Renal pelvis (tissue), 4 donors: ENCODE measurements around the gene TRAPPC12. TPM values are rescaled to one million over a fixed set of nuclear protein-coding genes. Genes with fewer than 3 reads are reported as not detected.

Source experiments
- DNase-seq: peaks from one replicate; pipeline ENCODE4 v3.0.0-alpha.2; 2013
- polyA plus RNA-seq, 3 donors: library from polyadenylated mRNA; unstranded; fragments of 120-200 nt; gene quantifications; one replicate each; pipeline ENCODE4 v1.2.1, GENCODE V29; 2013; ENCODE audit not compliant: insufficient read length in 3 of 3

Gene TRAPPC12
- polyA plus RNA-seq, 3 donors, result 73.6 to 110 (median 95.8) TPM

DNA sequence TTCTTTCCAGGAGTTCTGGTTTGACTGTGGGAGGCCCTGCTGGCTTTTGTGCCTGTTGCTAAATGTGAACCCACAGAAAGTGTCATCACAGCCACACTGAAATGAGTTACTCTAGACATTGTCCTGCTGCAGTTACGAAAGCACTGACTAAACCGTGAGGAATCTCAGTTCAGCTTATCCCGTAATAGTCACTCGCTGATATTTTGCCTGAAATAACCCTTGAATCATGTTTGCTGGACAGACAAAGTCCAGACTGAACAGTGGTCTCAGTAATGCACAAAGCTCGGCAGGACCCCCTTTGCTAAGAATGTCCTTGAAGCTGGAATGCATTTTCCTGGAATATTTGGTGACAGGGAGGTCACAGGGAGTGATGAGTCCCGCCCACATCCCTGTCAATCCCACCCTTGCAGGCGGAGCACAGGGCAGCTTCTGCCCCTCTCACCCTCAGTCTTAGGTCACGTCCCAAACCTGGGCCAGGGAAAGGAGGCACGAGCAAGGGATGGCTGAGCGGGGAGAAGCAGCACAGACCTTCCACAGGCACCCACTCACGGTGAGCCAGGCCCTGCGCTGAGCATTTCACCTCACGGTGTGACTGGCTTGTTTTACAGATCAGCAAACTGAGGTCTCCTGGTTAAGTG lies 86.5 kb downstream of the TRAPPC12 start:
- DNase-seq, result no peak

DNA sequence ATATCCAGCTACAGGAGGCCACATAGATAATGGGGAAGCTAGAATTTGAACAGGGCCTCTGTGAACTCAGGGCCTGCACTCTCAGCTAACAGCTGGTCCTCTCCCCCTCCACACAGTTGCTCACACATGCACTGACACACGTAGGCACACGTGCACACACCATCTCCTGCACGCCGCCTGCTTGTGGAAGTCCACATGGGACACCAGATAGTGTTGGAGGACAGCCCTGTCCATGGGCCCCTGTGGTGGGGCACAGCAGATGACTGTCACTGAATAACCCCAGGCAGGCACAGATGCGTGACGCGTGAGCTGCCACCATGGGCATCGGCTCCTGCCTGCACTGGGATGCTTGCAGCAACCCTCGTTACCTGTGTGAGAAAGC lies 87.0 kb downstream of the TRAPPC12 start:
- no peak for DNase-seq

DNA sequence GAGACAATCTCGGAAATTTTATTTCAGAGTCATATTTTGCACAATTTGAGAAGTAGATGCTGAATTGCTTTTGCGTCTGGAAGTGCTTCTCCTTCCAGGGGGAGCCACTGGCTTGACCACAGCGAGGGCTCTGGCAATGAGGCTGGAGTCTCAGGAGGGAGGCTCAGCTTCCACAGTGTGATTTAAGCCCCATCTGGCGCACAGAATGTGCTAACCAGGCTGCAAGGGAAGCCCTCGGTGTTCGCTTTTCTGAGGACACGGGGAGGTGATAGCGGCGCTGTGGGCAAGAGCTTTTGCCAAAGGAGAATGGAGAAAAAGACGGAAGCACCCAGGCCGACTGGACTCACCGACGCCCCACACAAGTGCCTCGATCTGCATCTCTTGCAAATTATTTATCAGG lies 87.5 kb downstream of the TRAPPC12 start:
- no peak for DNase-seq

DNA sequence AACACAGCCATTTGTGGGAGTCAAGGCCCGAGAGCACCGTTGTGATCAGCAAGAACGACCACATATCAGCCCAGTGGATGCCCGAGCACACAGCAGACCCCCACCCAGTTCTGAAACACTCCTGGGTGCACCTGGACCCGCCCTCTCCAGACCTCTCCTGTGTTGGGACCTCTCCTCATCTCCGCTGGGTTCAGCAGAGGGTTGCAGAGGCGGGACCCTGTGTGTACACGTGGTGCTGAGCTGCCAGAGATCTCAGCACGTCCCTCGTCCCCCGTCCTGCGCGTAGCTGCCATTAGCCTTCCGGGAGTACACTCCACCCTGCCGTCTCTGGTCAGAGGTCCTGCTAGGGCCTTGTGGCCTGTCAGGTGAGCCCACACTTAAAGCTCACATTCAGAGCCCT lies 88.2 kb downstream of the TRAPPC12 start:
- DNase-seq, result no peak

DNA sequence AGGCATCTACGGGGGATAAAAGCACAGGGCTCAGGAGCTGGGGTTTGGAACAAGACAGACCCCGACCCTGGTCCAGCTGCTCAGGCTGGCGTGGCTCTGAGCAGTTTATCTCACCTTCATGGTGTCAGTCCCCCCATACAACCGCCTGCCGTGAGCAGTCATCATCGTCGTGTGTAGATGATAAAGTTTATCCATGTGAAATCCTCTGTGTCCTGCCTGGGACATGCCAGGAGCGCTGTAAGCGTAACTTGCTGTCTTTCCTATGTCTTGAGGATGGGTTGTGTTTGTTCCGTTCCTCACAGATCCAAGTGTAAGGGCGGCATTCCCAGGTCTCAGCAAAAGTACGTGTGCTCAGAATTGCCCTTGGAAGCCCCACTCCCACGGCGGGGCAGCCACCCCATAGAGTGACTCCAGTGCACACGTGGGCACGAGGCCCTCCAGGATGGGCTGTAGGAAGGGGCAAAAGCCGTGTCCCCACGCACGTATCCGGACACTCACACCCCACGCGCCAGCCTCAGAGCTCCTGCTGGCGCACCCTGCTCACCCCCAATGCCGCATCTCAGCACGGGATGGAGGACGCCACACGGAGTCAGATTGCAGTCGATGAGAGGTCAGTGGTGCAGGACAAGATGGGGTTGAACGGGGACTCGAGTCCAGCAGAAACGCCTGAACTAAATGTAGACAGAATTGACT lies 88.9 kb downstream of the TRAPPC12 start:
- no peak for DNase-seq

DNA sequence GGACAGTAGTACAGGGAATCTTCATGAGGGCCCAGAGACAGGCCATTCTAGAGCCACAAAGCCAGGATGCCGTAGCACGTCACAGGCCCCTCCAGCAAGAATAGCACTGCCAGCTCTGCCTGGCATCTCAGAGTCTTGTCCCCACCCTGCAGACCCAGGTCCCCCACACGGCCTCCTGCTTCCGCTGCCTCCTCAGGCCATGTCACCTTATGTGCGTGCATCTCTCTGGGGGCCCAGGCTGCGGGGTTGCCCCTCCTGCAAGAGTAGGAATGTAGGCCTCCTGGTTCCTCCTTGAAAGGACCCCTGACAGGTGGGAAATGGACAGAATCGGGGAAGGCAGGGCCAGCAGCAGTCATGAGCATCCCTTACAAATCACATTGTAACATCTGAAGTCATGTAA lies 90.0 kb downstream of the TRAPPC12 start:
- no peak for DNase-seq

DNA sequence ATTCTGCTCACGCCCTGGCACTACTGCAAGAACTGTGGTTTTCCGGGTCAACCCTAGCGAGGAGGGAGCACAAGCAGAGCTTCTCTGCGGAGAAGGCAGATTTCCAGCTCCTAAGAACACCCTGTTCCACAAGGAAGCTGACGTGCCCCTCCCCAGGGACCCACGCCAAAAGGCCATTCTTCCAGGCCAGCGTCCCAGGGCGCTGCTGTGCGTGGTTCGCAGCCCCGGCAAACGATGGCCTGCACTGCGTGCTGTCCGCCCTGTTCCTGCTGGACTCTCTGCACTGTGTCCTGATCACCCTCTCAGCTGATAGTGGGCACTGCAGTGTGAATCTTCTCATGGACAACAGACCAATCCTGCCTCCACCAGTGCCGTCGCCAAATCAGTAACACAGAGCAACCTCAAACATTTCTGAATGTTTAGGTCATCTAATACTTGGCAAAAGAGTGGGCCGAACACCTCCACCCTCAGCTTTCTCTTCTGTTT lies 90.7 kb downstream of the TRAPPC12 start:
- DNase-seq, result no peak

DNA sequence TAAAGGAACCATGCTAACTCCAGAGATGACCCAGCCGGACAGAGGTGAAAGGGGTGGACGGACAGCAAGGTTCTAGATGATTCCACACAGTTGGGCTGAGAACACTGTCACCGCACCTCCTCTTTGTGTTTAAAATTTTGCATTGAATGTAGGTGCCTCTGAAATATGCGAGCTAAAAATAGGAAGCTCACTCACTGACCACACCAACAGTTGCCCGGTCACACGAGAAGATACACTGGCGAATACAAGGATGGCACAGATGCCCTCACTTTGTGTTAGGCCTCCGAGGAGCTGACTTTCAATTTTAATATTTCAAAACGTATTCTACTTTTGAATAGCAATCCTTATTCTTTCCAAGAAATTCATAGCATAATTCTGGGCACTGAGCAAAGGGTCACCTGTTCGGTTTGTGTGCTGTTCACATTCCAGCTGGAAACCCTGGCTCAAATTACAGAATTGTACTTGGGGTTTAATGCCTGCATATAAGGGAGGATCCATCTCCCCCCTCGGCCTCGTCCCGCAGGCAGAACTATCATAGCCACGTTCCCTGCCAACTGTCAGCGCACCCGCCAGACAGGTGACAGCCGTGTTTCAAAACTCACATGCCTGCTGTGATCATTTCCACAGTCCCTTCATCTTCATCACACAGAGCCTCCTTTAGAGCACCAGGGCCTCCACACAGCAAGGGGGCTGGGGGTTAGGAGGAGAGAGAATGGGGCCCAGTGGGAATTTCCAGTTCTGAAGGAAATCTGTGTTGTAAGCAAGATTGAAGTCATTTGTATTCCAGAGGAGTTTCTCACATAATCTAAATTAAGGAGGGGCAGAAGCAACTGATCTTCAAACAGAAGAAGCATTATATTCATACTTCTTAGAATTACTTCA lies 91.6 kb downstream of the TRAPPC12 start:
- no peak for DNase-seq

DNA sequence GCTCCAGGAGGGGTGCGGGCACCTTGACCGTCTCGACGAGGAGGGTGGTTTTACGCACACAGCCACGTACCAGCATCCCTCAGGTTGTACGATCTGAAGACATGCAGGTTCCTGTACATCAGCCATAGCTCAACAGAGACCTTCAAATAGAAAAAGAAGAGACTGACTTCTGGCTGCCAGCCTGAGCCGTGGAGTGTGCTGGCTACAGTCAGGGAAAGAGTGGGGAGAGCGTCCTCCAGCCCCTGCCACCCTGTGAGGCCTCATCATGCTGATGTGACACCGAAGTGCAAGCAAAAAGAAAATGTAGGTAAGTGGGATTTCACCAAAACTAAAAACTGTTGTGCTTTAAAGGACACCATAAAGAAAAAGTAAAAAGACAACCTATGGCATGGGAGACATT lies 92.8 kb downstream of the TRAPPC12 start:
- DNase-seq, result no peak

DNA sequence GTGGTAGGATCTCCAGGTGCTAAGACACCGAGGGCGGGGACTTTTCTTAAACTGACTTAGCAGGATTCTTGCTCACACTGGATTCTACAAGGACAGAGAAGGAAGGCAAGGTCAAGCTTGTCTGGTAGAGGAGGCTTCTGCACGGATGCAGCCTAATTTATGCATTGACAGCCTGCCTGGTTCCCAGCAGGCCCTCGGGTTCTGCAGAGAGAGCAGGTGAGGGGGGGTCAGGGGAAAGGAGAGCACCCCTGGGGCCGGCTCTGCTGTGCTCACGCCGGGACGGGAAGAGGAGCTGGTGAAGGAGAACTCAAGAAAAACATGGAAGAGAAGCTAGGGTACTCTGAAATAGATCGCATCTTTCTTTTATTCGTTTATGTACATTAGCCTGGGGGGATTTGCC lies 93.5 kb downstream of the TRAPPC12 start:
- no peak for DNase-seq

DNA sequence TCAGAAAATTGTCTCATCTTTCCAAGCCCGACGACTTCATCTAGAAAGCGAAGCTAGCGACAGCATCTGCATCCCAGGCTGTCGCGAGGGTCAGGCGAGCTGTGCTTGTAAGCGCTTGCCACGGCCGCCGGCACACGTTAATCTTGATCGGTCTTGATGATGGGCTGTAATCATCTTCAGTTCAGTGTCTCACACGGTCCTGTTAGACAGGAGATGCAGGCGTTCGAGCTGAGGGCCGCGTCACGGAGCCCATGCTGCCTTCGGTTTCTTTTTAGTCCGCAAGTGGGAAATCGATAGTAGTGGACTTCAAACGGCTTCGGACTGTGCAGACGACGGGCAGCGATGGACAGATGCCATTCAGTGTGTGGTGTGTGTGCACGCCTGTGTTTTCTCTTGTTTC lies 96.3 kb downstream of the TRAPPC12 start:
- no peak for DNase-seq

DNA sequence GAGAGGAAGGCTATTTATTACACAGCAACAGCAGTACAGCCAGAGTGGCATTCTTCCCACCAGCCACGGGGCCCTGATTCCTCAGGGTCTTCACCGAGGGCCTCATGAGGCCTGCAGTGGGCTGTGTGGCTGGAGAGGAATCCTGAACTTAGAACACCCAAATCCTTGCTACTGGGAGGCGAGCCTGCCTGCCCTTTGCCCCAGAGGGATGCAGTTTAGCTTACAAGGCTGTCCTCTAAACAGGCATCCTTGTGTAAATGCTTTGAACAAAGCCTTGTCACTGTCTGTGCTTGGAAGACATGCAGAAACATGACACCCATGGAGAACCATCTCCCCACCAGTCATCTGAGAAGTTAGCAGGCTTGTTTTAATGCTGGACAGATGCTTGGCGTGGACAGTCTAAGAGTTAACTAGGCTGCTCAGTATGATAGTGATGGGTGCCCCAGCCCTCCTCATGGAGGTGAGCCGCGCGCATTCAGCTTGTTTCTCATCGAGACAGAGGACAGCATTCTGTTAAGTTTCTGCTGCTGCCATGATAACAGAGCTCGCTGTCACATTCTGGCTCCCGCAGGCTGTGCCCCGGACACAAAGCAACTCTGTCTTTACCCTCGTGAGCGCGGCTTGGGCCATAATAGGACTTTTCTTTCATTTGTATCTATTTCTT lies 97.0 kb downstream of the TRAPPC12 start:
- DNase-seq, result peak; percentile 43

DNA sequence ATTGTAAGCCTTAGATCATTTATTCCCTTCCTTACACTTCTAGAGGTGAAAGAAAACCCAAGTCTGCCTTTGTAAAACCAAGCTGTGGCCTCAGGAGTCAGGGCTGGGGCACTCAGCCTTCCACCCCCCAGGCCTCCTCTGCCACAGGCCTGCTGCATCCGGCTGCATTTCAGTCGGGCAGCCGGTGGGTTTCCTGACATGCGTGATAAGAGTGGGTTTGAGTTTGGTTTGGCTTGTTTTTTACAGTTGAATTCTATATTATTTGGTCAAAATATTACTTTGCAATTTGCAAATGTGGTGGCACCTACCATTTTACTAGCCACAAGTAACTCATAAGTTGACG lies 97.5 kb downstream of the TRAPPC12 start:
- no peak for DNase-seq

DNA sequence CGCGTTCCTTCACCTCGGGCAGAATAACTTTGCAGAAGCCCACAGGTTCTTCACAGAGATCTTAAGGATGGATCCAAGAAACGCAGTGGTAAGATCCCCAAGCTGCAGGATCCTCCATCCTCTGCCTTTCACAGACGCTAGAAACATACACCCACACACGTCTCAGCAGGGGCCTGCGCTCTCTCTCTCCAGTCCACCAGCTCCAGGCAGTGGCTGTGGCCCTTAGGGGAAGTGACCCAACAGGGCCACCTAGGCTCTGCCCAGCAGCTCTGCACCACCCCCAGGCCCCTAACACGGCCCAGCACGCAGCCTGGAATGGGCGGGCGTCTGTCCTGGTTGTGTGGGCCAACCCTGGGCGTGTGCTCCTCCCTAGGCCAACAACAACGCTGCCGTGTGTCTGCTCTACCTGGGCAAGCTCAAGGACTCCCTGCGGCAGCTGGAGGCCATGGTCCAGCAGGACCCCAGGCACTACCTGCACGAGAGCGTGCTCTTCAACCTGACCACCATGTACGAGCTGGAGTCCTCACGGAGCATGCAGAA lies 99.4 kb downstream of the TRAPPC12 start:
- no peak for DNase-seq

DNA sequence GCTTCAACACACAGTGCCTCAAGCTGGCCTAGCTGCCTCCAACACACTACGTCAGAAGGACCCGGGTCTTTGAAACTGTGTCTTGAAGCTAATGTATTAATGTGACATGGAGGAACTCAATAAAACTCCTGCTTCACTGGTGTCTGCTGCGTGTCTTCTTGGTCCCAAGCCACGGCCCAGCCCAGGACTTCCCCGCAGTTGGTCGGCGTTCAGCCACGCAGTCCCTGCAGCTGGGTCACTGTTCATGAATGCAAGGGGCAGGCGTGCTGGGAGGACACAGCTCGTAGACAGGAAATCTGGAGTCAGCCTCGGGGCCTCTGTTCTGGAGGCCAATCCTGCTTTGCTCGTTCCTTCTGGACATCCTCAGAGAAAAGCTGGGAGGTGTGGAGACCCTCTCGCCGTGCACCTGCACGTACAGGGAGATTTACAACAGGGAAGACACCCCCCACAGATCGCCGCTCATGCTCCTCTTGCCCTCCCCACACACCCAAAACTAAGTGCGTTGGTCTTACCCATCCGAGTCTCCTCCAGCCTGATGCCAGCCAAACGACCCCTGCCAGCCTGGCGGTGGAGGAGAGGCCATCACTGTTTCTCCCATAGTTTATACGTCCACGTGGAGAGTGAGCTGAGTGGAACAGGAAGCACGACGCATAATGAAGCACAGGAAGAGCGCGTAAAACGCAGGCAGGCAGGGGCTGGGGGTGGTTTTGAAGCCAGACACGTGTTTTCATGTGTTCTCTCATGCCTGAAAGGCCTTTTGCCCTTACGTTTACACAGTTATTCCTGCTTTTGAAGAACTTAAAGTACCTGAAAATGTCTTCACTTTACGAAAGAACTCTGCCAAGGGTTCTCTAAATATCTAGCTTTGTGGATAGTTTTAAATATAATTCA lies 100.2 kb downstream of the TRAPPC12 start:
- no peak for DNase-seq

DNA sequence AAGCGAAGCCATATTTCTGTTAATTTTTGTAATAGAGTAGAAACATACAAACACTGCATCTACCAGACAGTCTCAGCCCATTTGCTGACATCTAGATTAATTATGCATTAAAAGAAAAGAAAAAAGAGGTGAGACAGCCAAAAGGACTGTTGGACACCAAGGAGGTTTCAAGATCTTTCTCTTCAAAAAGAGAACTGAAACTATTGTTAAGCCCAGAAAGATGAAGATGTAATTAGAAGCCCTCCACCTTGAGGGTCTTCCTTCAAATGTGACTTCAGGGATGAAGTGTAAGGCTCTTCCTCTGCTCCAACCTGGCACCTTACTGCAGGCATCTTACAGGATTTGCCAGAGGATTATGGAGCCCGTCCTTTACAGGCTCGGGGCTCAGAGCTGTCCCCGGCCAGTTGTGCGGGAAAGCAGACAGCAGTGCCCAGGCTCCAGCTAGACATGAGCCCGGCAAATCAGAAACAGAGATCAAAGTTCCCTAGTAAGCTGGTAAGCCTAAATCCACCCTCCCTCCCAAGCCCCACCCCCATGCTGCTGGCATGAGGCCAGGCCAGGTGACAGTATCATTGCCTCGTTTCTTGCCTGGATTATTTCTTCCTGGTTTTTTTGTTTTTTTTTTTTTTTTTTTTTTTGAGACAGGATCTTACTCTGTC lies 101.0 kb downstream of the TRAPPC12 start:
- no peak for DNase-seq

DNA sequence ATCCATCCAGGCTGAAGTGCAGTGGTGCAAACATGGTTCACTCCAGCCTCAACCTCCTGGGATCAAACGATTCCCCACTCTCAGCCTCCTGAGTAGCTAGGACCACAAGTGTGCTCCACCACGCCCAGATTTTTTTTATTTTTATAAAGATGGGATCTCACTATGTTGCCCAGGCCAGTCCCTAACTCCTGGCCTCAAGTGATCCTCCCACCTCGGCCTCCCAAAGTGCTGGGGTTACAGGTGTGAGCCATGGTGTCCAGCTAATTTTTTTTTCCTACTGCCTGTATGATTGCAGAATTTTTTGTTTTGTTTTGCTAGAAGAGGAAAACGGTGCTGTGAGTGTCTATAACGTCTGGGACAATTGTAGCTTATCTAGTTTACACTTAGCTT lies 101.5 kb downstream of the TRAPPC12 start:
- no peak for DNase-seq

DNA sequence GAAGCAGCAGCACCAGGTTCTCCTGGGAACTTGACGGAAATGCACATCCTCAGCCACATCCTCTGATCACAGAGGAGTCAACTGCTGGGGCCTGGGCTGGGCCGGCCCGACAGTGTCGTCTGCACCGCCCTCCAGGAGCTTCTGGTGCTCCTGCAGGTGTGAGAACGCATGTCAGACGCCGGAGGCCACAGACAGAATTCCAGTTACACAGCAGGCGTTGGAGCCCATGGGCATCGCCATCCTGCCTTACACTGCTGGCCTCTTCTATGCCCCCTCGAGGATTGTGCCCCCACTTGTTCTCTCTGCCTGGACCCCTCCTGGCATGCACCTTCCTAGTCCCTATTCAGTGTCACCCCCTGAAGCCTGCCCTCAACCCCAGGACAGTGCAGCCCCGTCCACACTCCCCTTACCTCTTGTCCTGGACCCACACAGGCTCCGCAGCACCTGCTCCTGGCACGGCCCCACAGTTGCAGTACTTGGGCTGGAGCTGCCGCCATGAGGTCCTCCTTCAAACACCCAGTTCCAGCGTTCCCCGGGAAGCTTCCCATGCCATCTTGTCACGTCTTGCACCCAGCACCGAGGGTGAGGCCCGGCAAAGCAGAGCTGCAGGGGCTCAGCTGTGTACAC lies 102.4 kb downstream of the TRAPPC12 start:
- DNase-seq, result no peak

DNA sequence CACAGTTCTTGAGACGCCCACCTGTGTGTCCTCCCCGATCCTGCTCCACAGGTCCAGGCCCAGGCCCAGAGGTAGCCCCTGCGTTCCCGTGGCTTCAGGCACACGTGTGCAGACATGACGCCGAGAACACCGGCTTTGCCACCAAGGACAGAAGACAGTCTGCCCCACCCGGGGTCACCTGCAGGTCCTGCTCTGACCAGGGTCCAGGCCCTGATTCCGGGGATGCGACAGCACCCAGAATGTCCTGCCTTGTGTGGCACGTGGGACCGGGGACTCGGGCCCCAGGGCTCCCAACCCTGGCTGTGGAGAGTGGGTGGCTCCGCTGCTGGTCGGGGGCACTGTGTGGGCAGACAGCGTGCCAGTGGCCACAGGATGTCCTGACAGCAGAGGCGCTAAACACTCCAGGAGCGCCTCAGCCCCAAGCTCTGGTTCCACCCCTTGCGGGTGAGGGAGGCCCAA lies 102.9 kb downstream of the TRAPPC12 start:
- no peak for DNase-seq
